ENCODE data around the gene GDNF.
"Not testable (repeated sequence)": the region's sequence is repeated elsewhere in the genome, so short reads cannot be mapped to it uniquely, and the experiment has no call there.

Gene GDNF

DNA sequence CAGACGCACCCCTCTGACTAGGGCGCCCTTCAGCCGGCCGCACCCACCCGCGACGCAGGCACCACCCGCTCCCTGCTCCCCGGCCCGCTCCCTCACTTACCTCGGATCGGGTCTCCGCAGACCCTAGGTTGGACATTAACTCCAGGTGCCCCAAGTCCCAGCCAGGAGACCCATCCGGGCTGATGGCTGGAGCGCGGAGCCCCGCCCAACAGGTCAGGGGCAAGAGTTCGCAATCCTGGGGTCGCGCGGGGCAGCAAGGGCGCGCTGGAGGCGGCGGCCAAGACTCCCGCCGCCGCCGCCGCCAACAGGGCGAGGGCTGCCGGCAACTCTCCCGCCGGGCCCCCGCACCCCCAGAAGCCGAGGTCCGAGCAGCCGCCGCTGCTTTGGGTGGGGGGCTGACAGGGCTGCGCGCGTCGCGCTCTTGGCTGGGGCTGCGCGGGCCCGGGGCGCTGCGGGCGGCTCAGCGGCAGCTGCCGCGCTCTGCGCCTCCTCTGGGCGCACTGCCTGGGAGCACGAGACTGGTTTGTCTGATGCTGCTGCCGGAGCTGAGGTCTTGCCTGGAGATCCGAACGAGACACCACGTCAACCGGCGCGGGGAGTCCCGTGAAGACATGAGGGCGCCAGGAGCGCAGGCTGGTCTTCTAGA lies at the start of gene GDNF:
Gene GDNF, minus strand, starts transcription at position 635 of the 646 bp plus-strand sequence. CDS start 5,245 bp downstream, outside the sequence.
- no peak for DNase-seq

DNA sequence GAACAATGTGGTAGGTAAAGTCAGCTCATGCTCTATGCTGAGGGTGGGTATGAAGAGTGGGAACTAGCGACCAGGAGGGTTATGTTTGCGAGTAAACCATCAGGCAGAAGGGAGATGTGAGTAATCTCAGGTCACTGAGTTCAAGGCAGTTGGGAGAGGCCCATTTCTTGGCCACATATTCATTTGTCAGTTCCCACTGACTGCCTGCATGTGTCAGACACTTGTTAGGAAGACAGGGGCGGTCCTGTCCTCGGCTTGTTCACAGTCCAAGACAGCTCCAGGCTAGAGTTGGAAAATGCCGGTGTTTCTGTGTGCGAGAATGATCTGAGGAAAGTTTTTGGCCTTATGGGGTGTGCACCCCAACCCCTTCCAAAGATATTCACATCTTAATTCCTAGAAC lies 48.6 kb upstream of the GDNF start:
- no peak for DNase-seq

DNA sequence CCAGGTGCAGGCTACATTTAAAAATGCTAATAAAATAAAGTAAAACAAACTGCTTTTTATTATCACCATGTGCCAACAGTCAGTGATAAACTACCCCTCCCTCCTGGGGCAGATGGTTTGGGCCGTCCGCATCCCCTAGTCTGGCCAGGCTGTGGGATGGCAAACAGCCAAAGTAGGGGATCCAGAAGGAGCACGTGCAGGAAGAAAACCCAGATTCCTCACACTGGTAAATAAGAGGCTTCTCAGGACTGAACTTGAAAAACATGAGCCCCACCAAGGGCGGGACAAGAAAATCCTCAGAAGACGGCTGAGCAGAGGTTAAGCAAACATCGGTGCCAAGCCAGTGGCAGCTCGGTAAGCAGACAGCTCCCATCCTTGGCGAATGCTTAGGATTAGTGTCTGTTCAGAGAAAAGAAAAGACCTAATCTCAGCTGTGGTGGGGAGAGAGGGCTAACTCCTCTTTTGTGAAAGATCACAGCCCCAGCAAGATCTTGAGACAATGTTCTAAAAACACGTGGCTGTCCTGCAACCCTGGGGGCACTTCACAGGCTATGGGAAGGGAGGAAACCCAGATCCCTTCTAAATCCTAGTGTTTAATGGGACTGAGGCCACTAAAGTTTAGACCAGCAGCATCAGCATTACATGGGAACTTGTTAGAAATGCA lies 46.5 kb upstream of the GDNF start:
- DNase-seq: no peak

GRCh38 chr5:37882636-37883035 lies 42.8 kb upstream of the GDNF start:
- no peak for DNase-seq

DNA sequence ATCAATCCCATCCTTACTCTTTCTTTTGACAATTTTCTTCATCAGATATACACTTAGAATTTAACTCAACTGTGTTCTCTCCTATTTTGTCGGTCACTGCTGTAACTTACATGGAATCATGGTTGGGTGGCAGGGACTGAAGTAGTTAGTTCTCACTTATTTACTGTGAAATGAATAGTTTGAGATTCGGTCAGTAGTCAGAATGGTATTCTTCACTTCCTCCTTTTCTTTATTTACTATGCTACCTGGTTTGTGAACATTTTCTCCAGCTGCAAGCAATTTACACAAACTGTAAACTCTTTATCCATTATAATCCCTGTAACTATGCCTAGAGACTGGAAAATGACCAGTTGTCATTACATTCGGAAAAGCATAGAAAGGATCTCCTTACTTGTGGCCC lies 41.5 kb upstream of the GDNF start:
- DNase-seq: no peak

DNA sequence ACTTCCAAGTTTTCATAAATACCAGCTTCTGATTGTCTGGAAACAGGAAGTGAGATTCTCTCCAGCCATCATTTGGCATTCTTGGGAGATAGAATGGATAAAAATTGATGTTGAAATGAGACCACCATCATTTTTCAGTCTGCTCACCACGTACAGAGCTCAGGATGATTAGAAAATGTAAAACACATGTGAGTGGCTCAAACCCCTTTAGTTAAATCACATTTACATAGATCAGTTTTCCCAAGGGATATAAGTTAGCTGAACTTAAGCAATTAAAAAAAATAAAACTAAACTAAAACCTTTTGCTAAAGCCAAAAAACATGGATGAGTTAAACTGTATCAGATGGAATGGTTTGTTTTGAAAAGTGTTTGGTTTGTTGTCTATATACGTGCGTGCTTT lies 37.1 kb upstream of the GDNF start:
- DNase-seq: no peak

- no peak for DNase-seq
Observed at GRCh38 chr5:37876245-37876644, 36.4 kb upstream of the GDNF start.

- DNase-seq: no peak
Observed at GRCh38 chr5:37875051-37875787, 35.4 kb upstream of the GDNF start.

DNA sequence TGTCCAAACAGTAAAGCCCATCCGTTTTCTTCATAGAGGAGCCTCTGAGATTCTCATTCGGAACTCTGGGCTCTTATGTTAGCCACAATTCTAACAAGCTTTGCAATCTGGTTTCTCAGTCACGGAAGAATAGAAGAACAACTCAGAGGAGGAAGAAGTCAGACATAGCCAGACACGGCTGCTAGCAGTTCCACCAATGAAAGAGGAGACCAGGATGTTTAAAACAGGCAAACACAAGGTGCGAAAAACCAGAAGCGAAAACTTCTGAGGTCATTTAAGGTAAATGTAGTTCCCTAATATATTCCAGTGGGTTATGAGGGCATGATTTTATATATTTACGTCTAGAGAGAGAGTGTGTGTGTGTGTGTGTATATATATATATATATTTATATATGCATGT lies 34.1 kb upstream of the GDNF start:
- no peak for DNase-seq

DNA sequence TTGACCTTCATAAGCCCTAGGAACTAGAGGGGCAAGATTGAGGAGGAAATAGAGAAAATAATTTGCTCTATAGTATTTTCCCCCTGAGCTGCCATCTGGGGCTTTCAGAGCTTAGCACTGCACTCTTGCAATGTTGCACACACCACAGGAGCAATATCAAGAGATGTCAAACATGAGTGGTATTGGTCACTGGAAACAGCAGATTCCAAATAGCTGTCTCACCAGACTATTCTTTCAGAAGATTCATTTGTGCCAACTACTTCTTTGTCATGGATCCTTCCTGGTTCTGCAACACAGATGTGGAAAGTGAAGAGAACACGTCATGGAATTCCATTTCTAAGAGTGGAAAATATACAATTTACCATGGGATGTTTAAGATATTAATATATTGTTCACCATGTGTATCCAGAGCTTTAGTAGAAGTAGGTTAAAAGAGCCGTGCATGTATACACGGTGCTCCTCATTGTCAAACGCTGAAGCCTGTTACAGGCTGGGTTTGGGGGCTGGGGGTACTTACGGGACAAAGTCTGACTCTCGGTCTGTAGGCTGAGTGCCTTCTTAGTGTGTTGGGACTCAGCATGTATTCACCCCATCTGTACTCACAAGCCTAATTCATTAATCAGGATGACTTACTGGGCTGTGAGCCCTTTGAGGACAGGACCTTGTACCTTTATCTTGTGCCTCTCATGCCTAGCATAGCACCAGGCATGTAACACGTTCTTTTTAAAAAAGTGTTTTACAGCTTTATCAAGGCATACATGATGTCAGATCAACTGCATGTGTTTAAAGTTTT lies 31.4 kb upstream of the GDNF start:
- DNase-seq: no peak

DNA sequence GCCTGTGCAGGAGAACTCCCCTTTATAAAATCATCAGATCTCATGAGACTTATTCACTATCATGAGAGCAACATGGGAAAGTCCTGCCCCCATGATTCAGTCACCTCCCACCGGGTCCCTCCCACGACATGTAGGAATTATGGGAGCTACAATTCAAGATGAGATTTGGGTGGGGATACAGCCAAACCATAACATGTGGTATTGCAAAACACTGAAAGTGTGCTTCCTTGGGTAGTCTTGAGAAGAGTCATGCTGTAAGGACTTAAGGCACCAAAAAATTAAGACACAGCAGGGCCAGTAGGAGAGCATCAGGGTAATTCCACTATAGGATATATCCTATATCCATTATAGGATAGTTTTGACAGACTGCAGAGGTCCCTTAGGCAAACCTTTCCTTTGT lies 29.4 kb upstream of the GDNF start:
- DNase-seq: no peak

GRCh38 chr5:37867654-37868053 lies 27.8 kb upstream of the GDNF start:
- DNase-seq: no peak

DNA sequence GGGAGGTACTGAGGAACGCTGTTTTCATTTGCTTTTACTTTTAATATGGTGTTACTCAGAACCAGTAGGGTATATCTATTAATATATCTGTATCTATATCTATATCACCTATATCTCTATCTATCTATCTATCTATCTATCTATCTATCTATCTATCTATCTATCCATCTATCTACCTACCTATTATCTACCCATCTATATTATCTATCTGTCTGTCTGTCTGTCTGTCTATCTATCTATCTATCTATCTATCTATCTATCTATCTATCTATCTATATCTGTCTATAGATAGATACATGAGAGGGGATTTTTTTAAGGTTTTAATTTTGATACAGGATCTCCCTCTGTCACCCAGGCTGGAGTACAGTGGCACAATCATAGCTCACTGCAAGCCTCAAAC lies 23.1 kb upstream of the GDNF start:
- DNase-seq: not testable (repeated sequence)

DNA sequence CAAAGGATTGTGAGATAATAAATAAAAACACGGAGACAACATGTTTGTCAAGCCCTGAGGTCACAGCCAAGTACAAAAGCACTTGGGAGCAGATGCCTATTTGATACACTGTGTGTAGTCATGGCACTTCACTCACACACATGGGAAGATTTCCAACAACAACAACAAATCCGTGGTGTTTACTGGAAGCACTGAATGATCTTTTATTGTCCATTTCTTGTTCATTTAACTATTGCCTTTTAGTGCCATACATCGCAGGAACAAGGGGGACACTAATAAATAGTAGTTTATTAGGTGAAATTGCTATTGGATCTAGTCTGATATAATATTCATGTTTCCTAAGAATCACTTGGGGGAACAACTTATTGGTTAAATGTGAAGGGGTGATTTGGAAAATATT lies 20.4 kb upstream of the GDNF start:
- DNase-seq: no peak

DNA sequence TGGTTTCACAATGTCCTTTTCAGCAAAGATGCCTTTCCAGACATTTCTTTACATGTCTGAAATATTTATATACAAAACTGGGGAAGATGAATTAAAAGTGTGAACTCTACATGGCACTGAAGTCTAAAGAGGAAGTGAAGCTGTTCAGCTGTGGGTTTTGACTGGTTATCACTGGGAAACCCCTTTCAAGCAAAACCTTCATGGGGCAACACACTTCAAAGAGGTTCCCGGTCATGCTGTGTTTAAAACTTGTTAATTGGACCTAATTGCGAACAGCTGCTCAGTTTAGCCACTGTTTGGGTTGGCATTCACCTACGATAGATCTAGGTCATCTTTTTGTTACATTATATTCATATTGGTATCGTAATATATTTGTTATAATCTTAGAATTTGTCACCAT lies 20.0 kb upstream of the GDNF start:
- DNase-seq: no peak

GRCh38 chr5:37858250-37858649 lies 18.4 kb upstream of the GDNF start:
- no peak for DNase-seq

DNA sequence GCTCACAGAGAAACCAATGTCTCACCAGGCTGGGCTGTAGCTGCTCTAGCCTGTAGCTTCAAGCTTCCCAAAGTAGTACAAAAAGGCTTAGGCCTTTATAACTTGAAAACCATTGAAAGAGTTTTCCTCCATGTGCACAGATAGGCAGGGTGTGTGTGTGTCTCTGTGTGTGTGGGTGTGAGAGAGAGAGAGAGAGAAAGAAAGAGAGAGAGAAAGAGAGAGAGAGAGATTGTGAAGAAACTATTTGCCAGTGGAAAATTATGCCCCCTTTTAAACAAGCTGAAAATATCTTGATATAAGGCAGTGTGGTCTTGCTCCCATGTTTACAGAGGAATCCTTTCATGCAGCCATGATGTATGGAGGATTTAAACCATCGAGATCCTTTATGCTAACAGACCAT lies 17.9 kb upstream of the GDNF start:
- no peak for DNase-seq

GRCh38 chr5:37855438-37855837 lies 15.6 kb upstream of the GDNF start:
- no peak for DNase-seq

DNA sequence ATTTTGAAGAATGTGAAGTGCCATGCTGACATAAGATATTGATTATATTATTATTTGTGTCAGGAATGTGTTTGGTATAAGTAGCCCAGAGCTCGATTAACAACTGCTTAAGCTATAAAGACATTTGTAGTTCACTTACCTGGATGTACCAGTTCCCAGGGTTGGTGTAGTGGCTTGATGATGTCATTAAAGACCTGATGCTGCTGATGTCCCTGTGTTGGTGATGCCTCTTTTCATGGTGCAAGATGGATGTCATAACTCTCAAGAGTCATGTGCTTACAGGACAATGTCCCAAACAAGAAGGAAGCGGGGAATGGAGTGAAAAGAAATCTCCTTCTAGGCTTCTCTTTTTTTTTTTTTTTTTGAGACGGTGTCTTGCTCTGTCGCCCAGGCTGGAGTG lies 11.5 kb upstream of the GDNF start:
- no peak for DNase-seq

DNA sequence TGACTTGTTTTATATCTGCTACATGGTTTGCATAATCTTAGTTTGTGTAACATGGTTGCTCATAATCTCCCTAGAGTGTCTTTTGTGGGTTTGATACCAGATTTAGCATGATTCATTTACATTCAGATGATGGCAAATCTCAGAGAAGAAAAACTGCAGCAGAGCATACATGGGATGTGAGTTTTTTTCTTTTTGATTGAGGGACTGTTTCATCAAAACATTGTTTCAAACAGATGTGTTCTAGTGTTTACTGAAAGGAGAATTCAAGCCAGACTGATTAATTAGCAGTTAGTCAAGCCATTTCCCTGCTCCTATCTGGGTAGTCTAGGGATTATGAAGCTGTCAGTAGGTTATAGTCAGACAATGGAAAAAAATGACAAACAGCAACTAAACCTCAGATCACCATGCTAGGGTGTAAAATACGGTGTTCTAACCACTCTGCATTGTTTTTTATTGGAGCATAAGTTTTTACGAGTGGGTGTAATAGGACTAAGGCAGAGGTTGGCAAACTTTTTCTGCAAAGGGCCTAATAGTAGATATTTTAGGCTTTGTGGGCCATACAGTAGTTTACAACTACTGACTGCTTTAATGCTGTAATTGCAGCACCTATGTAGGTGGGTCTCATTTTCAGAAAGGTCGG lies 10.5 kb upstream of the GDNF start:
- no peak for DNase-seq

- no peak for DNase-seq
Observed at GRCh38 chr5:37849641-37850040, 9.8 kb upstream of the GDNF start.

DNA sequence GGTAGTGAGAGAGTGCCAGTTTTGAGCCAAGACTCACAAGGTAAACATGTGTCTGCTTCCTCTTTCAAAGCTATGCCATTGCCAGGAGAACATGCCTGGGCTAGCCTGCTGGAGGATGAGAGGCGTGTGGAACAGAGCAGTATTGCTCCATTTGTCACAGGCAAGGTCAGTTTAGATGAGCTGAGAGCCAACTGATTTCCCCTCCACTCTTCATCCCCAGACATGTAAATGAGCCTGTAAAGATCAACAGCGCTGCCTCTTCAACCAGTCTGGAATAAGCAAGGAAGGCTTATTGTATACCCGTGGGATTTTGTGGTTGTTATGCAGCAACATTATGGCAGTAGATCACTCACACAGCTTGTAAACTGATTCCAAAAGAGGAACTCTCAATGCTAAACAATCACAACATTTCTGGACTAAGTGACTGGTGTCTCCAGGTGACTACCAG lies 8.2 kb upstream of the GDNF start:
- DNase-seq: no peak

- DNase-seq: no peak
Observed at GRCh38 chr5:37846786-37847310, 7.0 kb upstream of the GDNF start.
